ENCODE measurements around the gene TMEM121. TPM values are rescaled to one million over a fixed set of nuclear protein-coding genes. Genes with fewer than 3 reads are reported as not detected.
"Not testable (repeated sequence)": the region's sequence is repeated elsewhere in the genome, so short reads cannot be mapped to it uniquely, and the experiment has no call there.

TMEM121 gene
- total RNA-seq, 4 donors from 2014 or later: 0.99 to 5.4 (median 4.0) TPM

- DNase-seq (ENCODE audit: low spot score in 2 of 2): no peak
- no peak overlapping the region for H3K4me3 ChIP-seq (ENCODE audit: low read depth, poor library complexity, severe bottlenecking)
- intact Hi-C loops (cut with DNase I; ENCODE audit: low total_unique reads): no loop called here
- WGBS, 2 donors: 80 to 82% methylated on average over 14 of the region's 14 CpGs
- TF ChIP-seq POLR2A (IDR thresholded peaks at IDR 0.05) (no peak), CTCF (IDR thresholded peaks at IDR 0.05) (no peak)
These were observed 51.0 kb downstream of the TMEM121 start for GRCh38 chr14:105577314-105577861.

GRCh38 chr14:105578070-105578469 lies 51.7 kb downstream of the TMEM121 start:
- no peak for DNase-seq (ENCODE audit: low spot score in 2 of 2)
- no peak for TF ChIP-seq CTCF (IDR thresholded peaks at IDR 0.05)
- TF ChIP-seq POLR2A (IDR thresholded peaks at IDR 0.05): no peak
- H3K4me3 ChIP-seq (ENCODE audit: low read depth, poor library complexity, severe bottlenecking): no peak overlapping the region
- intact Hi-C loops (cut with DNase I; ENCODE audit: low total_unique reads): no loop called here

GRCh38 chr14:105579221-105579620 lies 52.8 kb downstream of the TMEM121 start:
- H3K4me3 ChIP-seq (ENCODE audit: low read depth, poor library complexity, severe bottlenecking); intact Hi-C loops (cut with DNase I; ENCODE audit: low total_unique reads); DNase-seq (ENCODE audit: low spot score in 2 of 2): not testable (repeated sequence)
- WGBS, 2 donors: no CpG with 5 or more reads among the region's 15 CpGs

Other genes with a start within 250 kb of the TMEM121 start
- gene BRF1, start 225.6 kb upstream of the TMEM121 start, total RNA-seq: 10 to 100 TPM; 32.7 to 74.5 (median 43.0) TPM
- gene PACS2, start 211.8 kb upstream of the TMEM121 start, total RNA-seq: 10 to 100 TPM; 25.9 to 75.1 (median 54.3) TPM
- gene TEX22, start 128.0 kb upstream of the TMEM121 start, total RNA-seq: under 1 TPM in 2 of 4 donors, not detected in 2; 0.17 to 0.34 TPM
- gene MTA1, start 106.8 kb upstream of the TMEM121 start, total RNA-seq: 10 to 100 TPM; 39.3 to 56.7 (median 46.4) TPM
- 100 to 1,000 TPM; 103 to 203 (median 141) TPM for gene CRIP2, start 51.8 kb upstream of the TMEM121 start, total RNA-seq
- 100 to 1,000 TPM in 1 of 4 donors, 10 to 100 TPM in 3; 13.1 to 103 (median 63.2) TPM for gene CRIP1, start 39.7 kb upstream of the TMEM121 start, total RNA-seq
- gene TEDC1, start 35.3 kb upstream of the TMEM121 start, total RNA-seq: 10 to 100 TPM in 1 of 4 donors, 1 to 10 TPM in 3; 2.8 to 16.9 (median 5.4) TPM